Thoracic aorta (tissue), 2 donors: Measurements from ENCODE around the gene CHST8. TPM values are rescaled to one million over a fixed set of nuclear protein-coding genes. Genes with fewer than 3 reads are reported as not detected.

ENCODE experiments used
- ATAC-seq: fragments of 150-250 bp; one replicate; pipeline ENCODE4 v1.8.0; 2017; ENCODE audit warnings: low read depth; ENCODE audit not compliant: insufficient number of reproducible peaks, low FRiP score
- DNase-seq: peaks from one replicate; pipeline ENCODE4 v3.0.0-alpha.2; 2020; ENCODE audit warnings: low spot score
- H3K27ac ChIP-seq, 2 donors: fragments of 200-600 bp; sonication (generic); 1 replicate in 1 of 2; 2 replicates in 1 of 2; pipeline ENCODE4 v1.5.1; 2016; ENCODE audit warnings: mild to moderate bottlenecking in 2 of 2, moderate library complexity in 2 of 2
- H3K27me3 ChIP-seq: fragments of 200-600 bp; sonication (generic); replicated peaks from 2 replicates; pipeline ENCODE4 v1.6.0; 2016; ENCODE audit warnings: mild to moderate bottlenecking; ENCODE audit not compliant: insufficient read depth
- H3K36me3 ChIP-seq: fragments of 200-600 bp; sonication (generic); one replicate; pipeline ENCODE4 v1.5.1; 2016
- H3K4me1 ChIP-seq, 2 donors: fragments of 200-600 bp; sonication (generic); 1 replicate in 1 of 2; 2 replicates in 1 of 2; pipeline versions ENCODE4 v1.5.1 to v1.6.0; 2016; ENCODE audit warnings: low read depth in 2 of 2, mild to moderate bottlenecking in 1 of 2; ENCODE audit not compliant: control insufficient read depth in 1 of 2
- H3K4me3 ChIP-seq: fragments of 200-600 bp; sonication (generic); 2 replicates; pipeline ENCODE4 v1.5.1; 2016; ENCODE audit warnings: mild to moderate bottlenecking
- H3K9me3 ChIP-seq: fragments of 200-600 bp; sonication (generic); 2 replicates; pipeline ENCODE4 v1.5.1; 2016
- CTCF ChIP-seq: fragments of 200-600 bp; sonication (generic); IDR thresholded peaks from one replicate; pipeline ENCODE4 v1.5.1; 2019; ENCODE audit warnings: antibody characterized with exemption
- total RNA-seq, 2 donors: library from RNA; depleted of rRNA; stranded (reverse); fragments of >200 nt; gene quantifications; one replicate each; pipeline versions ENCODE4 v1.1.0 to v1.2.3, GENCODE V29; 2016

CHST8 gene
- total RNA-seq, 2 donors from 2014 or later, result 0.28 TPM; not detected in 1

- Histone ChIP-seq H3K27ac (no peak overlapping the region), H3K27me3 (no peaks in the 10 kb centered on the region), H3K4me3 (no peak overlapping the region), H3K36me3 (no peaks in the 10 kb centered on the region), H3K9me3 (no peaks in the 10 kb centered on the region), H3K4me1 (no peaks in the 10 kb centered on the region)
- TF ChIP-seq CTCF, result no peak
- ATAC-seq (no peak), DNase-seq (no peak)
Measured at GRCh38 chr19:33634361-33635091, 12.8 kb downstream of the CHST8 start.

DNA sequence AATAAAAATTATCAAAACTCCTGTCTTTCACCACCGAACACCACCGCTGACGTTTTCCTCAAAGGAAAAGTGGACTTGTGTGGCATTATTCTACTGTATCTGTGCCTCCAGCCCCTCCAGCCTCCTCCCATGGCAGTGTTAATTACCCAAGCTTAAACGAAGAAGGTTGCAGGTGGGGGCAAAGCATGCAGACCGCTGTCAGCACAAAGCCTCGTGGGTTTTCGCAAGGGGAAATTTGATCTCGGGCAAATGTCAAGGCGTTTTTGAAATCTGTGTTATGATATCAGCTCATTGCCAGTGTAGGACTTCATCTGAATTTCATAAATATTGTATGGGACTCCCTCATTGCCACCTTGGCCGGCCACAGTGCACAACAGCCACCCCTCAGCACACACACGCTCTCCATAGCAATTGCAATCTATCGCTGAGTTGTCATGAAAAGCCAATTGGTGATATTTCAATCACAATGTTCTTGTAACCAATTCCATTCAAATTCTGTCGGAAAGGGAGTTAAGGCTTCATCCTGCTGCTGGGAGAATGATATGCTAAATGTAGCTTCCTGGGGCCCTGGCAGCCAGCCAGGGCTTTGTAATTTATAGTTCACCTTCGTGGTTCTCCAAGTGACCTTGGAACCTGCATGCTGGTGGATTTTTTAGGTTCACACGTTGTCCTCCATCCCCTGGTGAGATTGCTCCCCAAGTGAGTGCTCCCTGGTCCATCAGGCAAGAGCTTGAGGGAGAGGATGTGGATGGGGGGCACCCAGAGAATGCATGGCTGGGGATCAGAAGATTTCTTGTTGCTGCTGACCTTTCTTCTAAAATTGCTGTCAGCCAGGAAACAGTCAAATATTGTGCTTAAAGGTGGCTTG lies 16.6 kb downstream of the CHST8 start:
- no peak for TF ChIP-seq CTCF
- Histone ChIP-seq H3K9me3 (no peaks in the 10 kb centered on the region), H3K4me1 (no peaks in the 10 kb centered on the region), H3K27ac (no peak overlapping the region), H3K4me3 (no peak overlapping the region), H3K36me3 (no peaks in the 10 kb centered on the region), H3K27me3 (no peaks in the 10 kb centered on the region)
- no peak for DNase-seq
- ATAC-seq, result no peak

- no peaks in the 10 kb centered on the region for H3K36me3 ChIP-seq
- ATAC-seq, result no peak
- H3K4me3 ChIP-seq, result no peak overlapping the region
- no peak for TF ChIP-seq CTCF
- no peaks in the 10 kb centered on the region for H3K4me1 ChIP-seq
- DNase-seq, result no peak
- H3K9me3 ChIP-seq, result no peaks in the 10 kb centered on the region
- H3K27ac ChIP-seq, result no peak overlapping the region
- no peaks in the 10 kb centered on the region for H3K27me3 ChIP-seq
Measured at GRCh38 chr19:33639035-33639681, 17.4 kb downstream of the CHST8 start.

DNA sequence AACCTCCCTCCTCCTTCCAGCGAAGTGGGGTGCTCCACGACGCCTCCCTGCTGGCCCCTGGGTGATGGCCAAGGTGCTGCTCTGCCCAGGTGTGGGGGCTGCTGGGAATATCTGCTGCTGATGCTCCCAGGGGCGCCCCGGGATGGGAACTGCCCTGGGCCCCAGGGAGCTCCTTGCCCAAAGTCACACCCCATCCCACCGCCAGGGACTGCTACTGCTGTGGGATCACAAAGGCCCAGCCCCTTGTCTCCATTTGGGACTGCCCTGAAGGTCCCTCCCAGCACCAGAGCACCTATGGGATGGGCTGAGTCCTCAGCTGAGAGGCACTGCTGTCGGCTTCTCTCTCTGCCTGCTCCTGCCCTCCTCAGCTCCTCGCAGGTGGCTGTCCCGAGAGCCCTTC lies 19.0 kb downstream of the CHST8 start:
- ATAC-seq, result no peak
- Histone ChIP-seq H3K36me3 (no peaks in the 10 kb centered on the region), H3K4me1 (no peaks in the 10 kb centered on the region), H3K4me3 (no peak overlapping the region), H3K27me3 (no peaks in the 10 kb centered on the region), H3K9me3 (no peaks in the 10 kb centered on the region), H3K27ac (no peak overlapping the region)
- no peak for TF ChIP-seq CTCF
- DNase-seq, result no peak

- H3K36me3 ChIP-seq, result no peaks in the 10 kb centered on the region
- ATAC-seq (no peak), DNase-seq (no peak)
- H3K4me1 ChIP-seq, result no peaks in the 10 kb centered on the region
- H3K4me3 ChIP-seq, result no peak overlapping the region
- H3K27ac ChIP-seq, result no peak overlapping the region
- H3K27me3 ChIP-seq, result no peaks in the 10 kb centered on the region
- no peaks in the 10 kb centered on the region for H3K9me3 ChIP-seq
- no peak for TF ChIP-seq CTCF
Measured at GRCh38 chr19:33641261-33641660, 19.5 kb downstream of the CHST8 start.
